GM12878 (cell line): ENCODE measurements around the gene POLD1. TPM values are rescaled to one million over a fixed set of nuclear protein-coding genes. Genes with fewer than 3 reads are reported as not detected.

Experiments used
- ATAC-seq: fragments of 200-7000 bp; cut with Tn5 transposase; 3 replicates; pipeline ENCODE4 v1.9.1; 2020; ENCODE audit warnings: mild to moderate bottlenecking, moderate library complexity
- BruUV-seq: library from RNA; stranded (reverse); fragments of 400-500 nt; replicated peaks from 2 replicates; lab custom pipeline; 2021; lab: Mats Ljungman, UMichigan
- CTCF ChIA-PET: fragments of 300-600 bp; sonication (Branson Sonifier 250); formaldehyde crosslinking; extraction: SDS; loops from one replicate; lab custom pipeline; 2021; ENCODE audit warnings: inconsistent platforms; lab: Yijun Ruan, JAX
- POLR2A ChIA-PET: fragments of 350-600 bp; formaldehyde crosslinking; extraction: SDS; loops from one replicate; lab custom pipeline; 2021; ENCODE audit warnings: inconsistent platforms; lab: Charles Lee
- RAD21 ChIA-PET: fragments of 300-600 bp; sonication (Branson Sonifier 250); formaldehyde crosslinking; loops from one replicate; lab custom pipeline; 2023; ENCODE audit warnings: antibody characterized with exemption; ENCODE audit not compliant: unreplicated experiment; lab: Charles Lee
- SMC1A ChIA-PET: fragments of 300-600 bp; sonication (Branson Sonifier 250); formaldehyde crosslinking; loops from one replicate; lab custom pipeline; 2023; ENCODE audit not compliant: unreplicated experiment, uncharacterized antibody; lab: Charles Lee
- DNase-seq: peaks from one replicate; pipeline ENCODE4 v3.0.0-alpha.2; 2011; ENCODE audit warnings: low read depth, low spot score
- FAIRE-seq: peaks from 3 replicates; lab custom pipeline; 2011; peaks lifted over from hg19 to GRCh38; lab: Jason Lieb, UNC
- H2AFZ ChIP-seq: 2 replicates; pipeline ENCODE4 v1.6.0; 2011; ENCODE audit warnings: low read depth, low read length, control low read depth; ENCODE audit not compliant: control insufficient read depth
- H3K27ac ChIP-seq: 2 replicates; pipeline ENCODE4 v1.5.1; 2011; ENCODE audit warnings: control low read depth; ENCODE audit not compliant: control insufficient read depth, insufficient read depth
- H3K27me3 ChIP-seq, 2 experiments: replicated peaks in 1 of 2; 2 replicates each; pipeline versions ENCODE4 v1.6.0 to v1.6.1; 2011; ENCODE audit warnings: low read length in 1 of 2; ENCODE audit not compliant: control insufficient read depth in 2 of 2, insufficient read depth in 2 of 2
- H3K36me3 ChIP-seq, 2 experiments: 2 replicates each; pipeline ENCODE4 v1.5.1; 2011; ENCODE audit warnings: low read length in 1 of 2; ENCODE audit not compliant: control insufficient read depth in 2 of 2, insufficient read depth in 2 of 2
- H3K4me1 ChIP-seq: 2 replicates; pipeline ENCODE4 v1.6.1; 2011; ENCODE audit warnings: mild to moderate bottlenecking, low read length, moderate library complexity, mixed read lengths; ENCODE audit not compliant: control insufficient read depth, insufficient read depth
- H3K4me2 ChIP-seq: 2 replicates; pipeline ENCODE4 v1.6.0; 2011; ENCODE audit warnings: control low read depth; ENCODE audit not compliant: control insufficient read depth, insufficient read depth
- H3K4me3 ChIP-seq: fragments of 200-600 bp; sonication (generic); 2 replicates; pipeline ENCODE4 v1.5.1; 2016
- H3K79me2 ChIP-seq: 2 replicates; pipeline ENCODE4 v1.6.0; 2011; ENCODE audit warnings: low read length; ENCODE audit not compliant: control insufficient read depth, insufficient read depth
- H3K9ac ChIP-seq: 2 replicates; pipeline ENCODE4 v1.8.0; 2011; ENCODE audit warnings: low read length, control low read depth, mixed read lengths; ENCODE audit not compliant: control insufficient read depth, insufficient read depth
- H3K9me3 ChIP-seq: replicated peaks from 3 replicates; pipeline ENCODE4 v1.5.1; 2011; ENCODE audit warnings: mild to moderate bottlenecking, low read length; ENCODE audit not compliant: control insufficient read depth, insufficient read depth
- H4K20me1 ChIP-seq: 2 replicates; pipeline ENCODE4 v1.6.0; 2011; ENCODE audit not compliant: control insufficient read depth, insufficient read depth
- MEF2B ChIP-seq: fragments of 450-650 bp; IDR thresholded peaks from 2 replicates; pipeline ENCODE4 v1.6.1; 2018; ENCODE audit warnings: mild to moderate bottlenecking, moderate library complexity; ENCODE audit not compliant: partially characterized antibody, poor library complexity, severe bottlenecking
- NFYB ChIP-seq: IDR thresholded peaks from 2 replicates; pipeline ENCODE4 v1.6.1; 2011; ENCODE audit warnings: low read depth, mild to moderate bottlenecking, low read length, improper control_type of control experiment, moderate library complexity; ENCODE audit not compliant: insufficient read depth
- POLR2AphosphoS5 ChIP-seq: IDR thresholded peaks from 2 replicates; pipeline ENCODE4 v1.6.1; 2011; ENCODE audit warnings: mild to moderate bottlenecking, low read length, inconsistent platforms
- RELA ChIP-seq: fragments of 450-650 bp; IDR thresholded peaks from 2 replicates; pipeline ENCODE4 v1.8.0; 2014; ENCODE audit warnings: borderline replicate concordance; ENCODE audit not compliant: partially characterized antibody
- SUZ12 ChIP-seq: fragments of 200-600 bp; sonication (generic); IDR thresholded peaks from one replicate; pipeline ENCODE4 v1.6.1; 2018; ENCODE audit warnings: antibody characterized with exemption, mild to moderate bottlenecking; ENCODE audit not compliant: unreplicated experiment
- TBL1XR1 ChIP-seq: IDR thresholded peaks from 2 replicates; pipeline ENCODE4 v1.6.1; 2012; ENCODE audit warnings: low read depth, low read length, improper control_type of control experiment
- WGBS: methylation state at CpG from one replicate; pipeline ENCODE4 v1.1.6; 2016; ENCODE audit warnings: low lambda C conversion rate; ENCODE audit not compliant: insufficient replicate concordance, insufficient coverage; ENCODE audit errors: missing lambda C conversion rate; 5-methylcytosine and 5-hydroxymethylcytosine counted together
- in situ Hi-C: fragments of 300-500 bp; cut with MboI; formaldehyde crosslinking; loops from 9 replicates; pipeline ENCODE4 v1.14.3; 2018; ENCODE audit warnings: mixed read lengths
- intact Hi-C: fragments of 100-400 bp; cut with micrococcal nuclease; formaldehyde crosslinking; loops from one replicate; pipeline ENCODE4 v1.14.2; 2022; ENCODE audit not compliant: unreplicated experiment
- polyA plus RNA-seq, 11 experiments: library from polyadenylated mRNA; depleted of rRNA in 4 of 11; unstranded in 6 of 11; stranded (reverse) in 5 of 11; fragments of >200 nt; fragmentation: Nextera tagmentation in 4 of 11; fragmentation: Illumina TruSeq in 1 of 11; extraction: Ambion mirVana in 4 of 11; extraction: Trizol in 1 of 11; gene quantifications; 1 replicate in 1 of 11; 2 replicates in 10 of 11; pipeline versions ENCODE4 v1.2.1 to v1.2.3, GENCODE V29; 2011 to 2016; ENCODE audit warnings: inconsistent platforms in 2 of 11, missing spikeins in 2 of 11, low read depth in 1 of 11
- total RNA-seq, 4 experiments: library from RNA; depleted of rRNA in 3 of 4; stranded (reverse); fragments of >200 nt in 3 of 4; fragmentation: Illumina TruSeq in 1 of 4; extraction: Trizol in 1 of 4; gene quantifications; 2 replicates each; pipeline versions ENCODE4 v1.2.1 to v1.2.3, GENCODE V29; 2013 to 2021
- TF ChIP-seq, protein P1 (sequence below): IDR thresholded peaks from 2 replicates; pipeline ENCODE4 v1.6.1; 2011; ENCODE audit warnings: mild to moderate bottlenecking, low read depth, low read length, moderate library complexity; ENCODE audit not compliant: insufficient replicate concordance
- TF ChIP-seq, protein P2 (sequence below): fragments of 450-650 bp; IDR thresholded peaks from 2 replicates; pipeline ENCODE4 v1.6.1; 2017; ENCODE audit warnings: borderline replicate concordance
- TF ChIP-seq, protein P3 (sequence below): fragments of 450-650 bp; conservative IDR thresholded peaks from 2 replicates; pipeline ENCODE4 v1.6.1; 2017; ENCODE audit warnings: mild to moderate bottlenecking, moderate library complexity

Gene POLD1
- total and polyA plus RNA-seq, 10 of the 15 experiments (the other 5 are each of a cell fraction or from before 2014, with no cell fraction given) = 0.76 to 165 (median 63.4) TPM

DNA sequence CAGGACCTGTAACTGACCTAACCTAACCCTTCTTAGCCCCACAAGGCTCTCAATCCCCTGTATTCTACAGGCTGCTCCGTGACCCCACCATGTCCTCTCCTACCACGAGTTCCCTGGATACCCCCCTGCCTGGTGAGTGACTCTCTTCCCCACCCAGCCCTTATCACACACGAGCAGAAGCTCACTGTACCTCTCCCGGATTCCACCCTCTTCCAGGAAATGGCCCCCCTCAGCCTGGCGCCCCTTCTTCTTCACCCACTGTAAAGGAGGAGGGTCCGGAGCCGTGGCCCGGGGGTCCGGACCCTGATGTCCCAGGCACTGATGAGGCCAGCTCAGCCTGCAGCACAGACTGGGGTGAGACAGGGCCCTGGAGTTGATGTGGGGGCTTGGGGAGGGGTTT, 6.6 kb upstream of the POLD1 start:
- TF ChIP-seq, protein P1, sequence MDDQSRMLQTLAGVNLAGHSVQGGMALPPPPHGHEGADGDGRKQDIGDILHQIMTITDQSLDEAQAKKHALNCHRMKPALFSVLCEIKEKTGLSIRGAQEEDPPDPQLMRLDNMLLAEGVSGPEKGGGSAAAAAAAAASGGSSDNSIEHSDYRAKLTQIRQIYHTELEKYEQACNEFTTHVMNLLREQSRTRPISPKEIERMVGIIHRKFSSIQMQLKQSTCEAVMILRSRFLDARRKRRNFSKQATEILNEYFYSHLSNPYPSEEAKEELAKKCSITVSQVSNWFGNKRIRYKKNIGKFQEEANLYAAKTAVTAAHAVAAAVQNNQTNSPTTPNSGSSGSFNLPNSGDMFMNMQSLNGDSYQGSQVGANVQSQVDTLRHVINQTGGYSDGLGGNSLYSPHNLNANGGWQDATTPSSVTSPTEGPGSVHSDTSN = no peak
- TF ChIP-seq, all 136 proteins: peak for 0

DNA sequence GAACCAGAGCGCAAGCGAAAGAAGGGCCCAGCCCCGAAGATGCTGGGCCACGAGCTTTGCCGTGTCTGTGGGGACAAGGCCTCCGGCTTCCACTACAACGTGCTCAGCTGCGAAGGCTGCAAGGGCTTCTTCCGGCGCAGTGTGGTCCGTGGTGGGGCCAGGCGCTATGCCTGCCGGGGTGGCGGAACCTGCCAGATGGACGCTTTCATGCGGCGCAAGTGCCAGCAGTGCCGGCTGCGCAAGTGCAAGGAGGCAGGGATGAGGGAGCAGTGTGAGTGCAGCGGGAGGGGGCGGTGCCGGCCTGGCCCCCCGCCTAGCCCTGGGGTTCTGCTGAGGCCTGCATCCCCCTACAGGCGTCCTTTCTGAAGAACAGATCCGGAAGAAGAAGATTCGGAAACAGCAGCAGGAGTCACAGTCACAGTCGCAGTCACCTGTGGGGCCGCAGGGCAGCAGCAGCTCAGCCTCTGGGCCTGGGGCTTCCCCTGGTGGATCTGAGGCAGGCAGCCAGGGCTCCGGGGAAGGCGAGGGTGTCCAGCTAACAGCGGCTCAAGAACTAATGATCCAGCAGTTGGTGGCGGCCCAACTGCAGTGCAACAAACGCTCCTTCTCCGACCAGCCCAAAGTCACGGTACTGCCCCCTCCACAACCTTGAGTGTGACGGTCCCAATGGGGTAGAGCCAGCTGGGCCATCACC, 5.8 kb upstream of the POLD1 start:
- ChIA-PET CTCF (no interaction called here), RAD21 (no interaction called here), POLR2A (no interaction called here), SMC1A (interaction anchor here (1.0 kb wide), 1 partner anchor 52 kb away, joined by 3 read pairs; no protein-coding TSS in a partner anchor)
- no peaks in the 10 kb centered on the region for H4K20me1 ChIP-seq
- H3K9ac ChIP-seq = no peak overlapping the region
- in situ Hi-C loops = no loop called here
- H3K36me3 ChIP-seq = peaks cover 5 to 16% of the 10 kb centered on the region in 2 experiments; a peak in 3 of 4 replicates
- 97% methylated on average over 35 of the region's 36 CpGs for WGBS
- no peaks in the 10 kb centered on the region for H3K9me3 ChIP-seq
- H3K27me3 ChIP-seq = no peaks in the 10 kb centered on the region
- intact Hi-C loops = no loop called here
- H2AFZ ChIP-seq = no peak overlapping the region
- DNase-seq (no peak), ATAC-seq (no peak), FAIRE-seq (no peak)
- H3K4me3 ChIP-seq = no peak overlapping the region
- BruUV-seq = TSS peak; percentile 56
- H3K79me2 ChIP-seq = peaks cover 5% of the 10 kb centered on the region
- peaks cover 7% of the 10 kb centered on the region; the same call in 1 of the 2 replicates for H3K4me1 ChIP-seq
- H3K27ac ChIP-seq = no peak overlapping the region
- H3K4me2 ChIP-seq = no peak overlapping the region
- no peak for TF ChIP-seq POLR2AphosphoS5
- no peak for TF ChIP-seq SUZ12
- TF ChIP-seq MEF2B = no peak
- no peak for TF ChIP-seq RELA
- TF ChIP-seq TBL1XR1 = no peak
- TF ChIP-seq, protein P2, sequence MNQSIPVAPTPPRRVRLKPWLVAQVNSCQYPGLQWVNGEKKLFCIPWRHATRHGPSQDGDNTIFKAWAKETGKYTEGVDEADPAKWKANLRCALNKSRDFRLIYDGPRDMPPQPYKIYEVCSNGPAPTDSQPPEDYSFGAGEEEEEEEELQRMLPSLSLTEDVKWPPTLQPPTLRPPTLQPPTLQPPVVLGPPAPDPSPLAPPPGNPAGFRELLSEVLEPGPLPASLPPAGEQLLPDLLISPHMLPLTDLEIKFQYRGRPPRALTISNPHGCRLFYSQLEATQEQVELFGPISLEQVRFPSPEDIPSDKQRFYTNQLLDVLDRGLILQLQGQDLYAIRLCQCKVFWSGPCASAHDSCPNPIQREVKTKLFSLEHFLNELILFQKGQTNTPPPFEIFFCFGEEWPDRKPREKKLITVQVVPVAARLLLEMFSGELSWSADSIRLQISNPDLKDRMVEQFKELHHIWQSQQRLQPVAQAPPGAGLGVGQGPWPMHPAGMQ = no peak
- TF ChIP-seq, protein P3, sequence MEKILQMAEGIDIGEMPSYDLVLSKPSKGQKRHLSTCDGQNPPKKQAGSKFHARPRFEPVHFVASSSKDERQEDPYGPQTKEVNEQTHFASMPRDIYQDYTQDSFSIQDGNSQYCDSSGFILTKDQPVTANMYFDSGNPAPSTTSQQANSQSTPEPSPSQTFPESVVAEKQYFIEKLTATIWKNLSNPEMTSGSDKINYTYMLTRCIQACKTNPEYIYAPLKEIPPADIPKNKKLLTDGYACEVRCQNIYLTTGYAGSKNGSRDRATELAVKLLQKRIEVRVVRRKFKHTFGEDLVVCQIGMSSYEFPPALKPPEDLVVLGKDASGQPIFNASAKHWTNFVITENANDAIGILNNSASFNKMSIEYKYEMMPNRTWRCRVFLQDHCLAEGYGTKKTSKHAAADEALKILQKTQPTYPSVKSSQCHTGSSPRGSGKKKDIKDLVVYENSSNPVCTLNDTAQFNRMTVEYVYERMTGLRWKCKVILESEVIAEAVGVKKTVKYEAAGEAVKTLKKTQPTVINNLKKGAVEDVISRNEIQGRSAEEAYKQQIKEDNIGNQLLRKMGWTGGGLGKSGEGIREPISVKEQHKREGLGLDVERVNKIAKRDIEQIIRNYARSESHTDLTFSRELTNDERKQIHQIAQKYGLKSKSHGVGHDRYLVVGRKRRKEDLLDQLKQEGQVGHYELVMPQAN = no peak
- TF ChIP-seq NFYB = no peak

More for the DNA sequence above, 6.6 kb upstream of the POLD1 start:
- Histone ChIP-seq H3K4me1 (peaks cover 7% of the 10 kb centered on the region; the same call in 1 of the 2 replicates), H3K4me3 (no peak overlapping the region), H3K27ac (no peak overlapping the region), H3K4me2 (peak overlapping the region; percentile 42; the same call in 1 of the 2 replicates), H4K20me1 (no peaks in the 10 kb centered on the region), H3K9ac (no peak overlapping the region), H3K27me3 (no peaks in the 10 kb centered on the region), H3K79me2 (peaks cover 5% of the 10 kb centered on the region), H2AFZ (no peak overlapping the region), H3K9me3 (no peaks in the 10 kb centered on the region), H3K36me3 (peaks cover 5 to 16% of the 10 kb centered on the region in 2 experiments; a peak in 3 of 4 replicates)
- FAIRE-seq (no peak), ATAC-seq (no peak), DNase-seq (no peak)
- 85% methylated on average over 9 of the region's 9 CpGs for WGBS
- in situ Hi-C loops = no loop called here
- SMC1A ChIA-PET = no interaction called here
- RAD21 ChIA-PET = no interaction called here
- BruUV-seq = no TSS peak
- CTCF ChIA-PET = interaction anchor here (1.9 kb wide), 1 partner anchor 83 kb away, joined by 11 read pairs; no protein-coding TSS in a partner anchor
- POLR2A ChIA-PET = no interaction called here
- intact Hi-C loops = no loop called here
